GM21367 (cell line): ENCODE results near the gene OR10K1.
"Not testable (repeated sequence)": the region's sequence is repeated elsewhere in the genome, so short reads cannot be mapped to it uniquely, and the experiment has no call there.

Experiments used
- ATAC-seq: cut with Tn5 transposase; IDR thresholded peaks from one replicate; pipeline ENCODE4 v1.9.1; 2021; ENCODE audit not compliant: unreplicated experiment

Gene OR10K1

GRCh38 chr1:158461534-158461933 lies at the start of gene OR10K1:
Gene OR10K1, plus strand, starts transcription at chr1:158461834. Its CDS starts 3,728 bp downstream, at chr1:158465562.
- no peak for ATAC-seq

GRCh38 chr1:158414651-158415345 lies 46.8 kb upstream of the OR10K1 start:
- ATAC-seq: no peak

GRCh38 chr1:158417586-158417985 lies 44.0 kb upstream of the OR10K1 start:
- ATAC-seq: no peak

GRCh38 chr1:158422212-158422611 lies 39.4 kb upstream of the OR10K1 start:
- no peak for ATAC-seq

GRCh38 chr1:158425027-158425426 lies 36.6 kb upstream of the OR10K1 start:
- no peak for ATAC-seq

- no peak for ATAC-seq
Measured at GRCh38 chr1:158426137-158426536, 35.5 kb upstream of the OR10K1 start, which contains the start of gene OR10K2. Gene OR10K2, minus strand, starts transcription at chr1:158426237. Its CDS starts 5,371 bp downstream, at chr1:158420866.

- ATAC-seq: not testable (repeated sequence)
Measured at GRCh38 chr1:158430163-158430562, 31.5 kb upstream of the OR10K1 start.

GRCh38 chr1:158434741-158435140 lies 26.9 kb upstream of the OR10K1 start:
- ATAC-seq: no peak

GRCh38 chr1:158445376-158445775 lies 16.3 kb upstream of the OR10K1 start:
- no peak for ATAC-seq

- ATAC-seq: no peak
Measured at GRCh38 chr1:158454537-158454936, 7.1 kb upstream of the OR10K1 start.

GRCh38 chr1:158457246-158457645 lies 4.4 kb upstream of the OR10K1 start:
- no peak for ATAC-seq

- no peak for ATAC-seq
Measured at GRCh38 chr1:158458263-158458662, 3.4 kb upstream of the OR10K1 start.

- no peak for ATAC-seq
Measured at GRCh38 chr1:158471920-158472319, 10.3 kb downstream of the OR10K1 start, which contains the start of gene OR10R2. Gene OR10R2, plus strand, starts transcription at chr1:158472220. Its CDS starts 106 bp downstream, at chr1:158472326.

- no peak for ATAC-seq
Measured at GRCh38 chr1:158485455-158485854, 23.8 kb downstream of the OR10K1 start.

- ATAC-seq: no peak
Measured at GRCh38 chr1:158491316-158491715, 29.7 kb downstream of the OR10K1 start.

GRCh38 chr1:158493054-158493453 lies 31.4 kb downstream of the OR10K1 start:
- no peak for ATAC-seq

- ATAC-seq: no peak
Measured at GRCh38 chr1:158494796-158495195, 33.2 kb downstream of the OR10K1 start.

- no peak for ATAC-seq
Measured at GRCh38 chr1:158496374-158496773, 34.7 kb downstream of the OR10K1 start.

GRCh38 chr1:158506369-158506987 lies 44.8 kb downstream of the OR10K1 start:
- peak; percentile 57 for ATAC-seq

GRCh38 chr1:158507511-158507910 lies 45.9 kb downstream of the OR10K1 start:
- ATAC-seq: no peak

GRCh38 chr1:158509471-158510156 lies 48.0 kb downstream of the OR10K1 start:
- ATAC-seq: no peak

GRCh38 chr1:158516966-158517365 lies 55.3 kb downstream of the OR10K1 start:
- no peak for ATAC-seq
